HG02970 (cell line): ENCODE measurements around the gene YTHDF1.

ENCODE experiments used
- ATAC-seq: cut with Tn5 transposase; IDR thresholded peaks from one replicate; pipeline ENCODE4 v1.9.1; 2021; ENCODE audit warnings: mild to moderate bottlenecking, moderate library complexity, moderate number of reproducible peaks; ENCODE audit not compliant: unreplicated experiment, low FRiP score

YTHDF1 gene

GRCh38 chr20:63214514-63214913, 1.4 kb downstream of the YTHDF1 start:
- no peak for ATAC-seq

DNA sequence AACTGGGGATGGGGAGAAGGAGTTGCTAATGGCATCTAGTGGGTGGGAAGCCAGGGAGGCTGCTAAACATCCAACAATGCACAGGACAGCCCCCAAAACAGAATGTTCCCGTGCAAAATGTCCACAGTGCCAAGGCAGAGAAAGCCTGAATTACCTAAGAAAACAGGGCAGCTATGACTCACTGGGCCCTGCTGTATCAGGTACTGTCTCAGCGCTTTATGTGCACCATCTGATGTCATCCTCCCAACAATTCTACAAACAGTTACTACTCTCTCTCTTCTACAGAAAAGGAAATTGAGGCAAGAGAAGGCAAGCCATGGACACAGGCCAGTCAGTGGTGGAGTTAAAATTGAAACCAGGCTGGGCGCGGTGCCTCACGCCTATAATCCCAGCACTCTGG, 3.1 kb downstream of the YTHDF1 start:
- ATAC-seq: no peak

GRCh38 chr20:63212393-63212730, 3.6 kb downstream of the YTHDF1 start:
- no peak for ATAC-seq

- ATAC-seq: no peak
These were observed 5.8 kb downstream of the YTHDF1 start for GRCh38 chr20:63210011-63210605.

DNA sequence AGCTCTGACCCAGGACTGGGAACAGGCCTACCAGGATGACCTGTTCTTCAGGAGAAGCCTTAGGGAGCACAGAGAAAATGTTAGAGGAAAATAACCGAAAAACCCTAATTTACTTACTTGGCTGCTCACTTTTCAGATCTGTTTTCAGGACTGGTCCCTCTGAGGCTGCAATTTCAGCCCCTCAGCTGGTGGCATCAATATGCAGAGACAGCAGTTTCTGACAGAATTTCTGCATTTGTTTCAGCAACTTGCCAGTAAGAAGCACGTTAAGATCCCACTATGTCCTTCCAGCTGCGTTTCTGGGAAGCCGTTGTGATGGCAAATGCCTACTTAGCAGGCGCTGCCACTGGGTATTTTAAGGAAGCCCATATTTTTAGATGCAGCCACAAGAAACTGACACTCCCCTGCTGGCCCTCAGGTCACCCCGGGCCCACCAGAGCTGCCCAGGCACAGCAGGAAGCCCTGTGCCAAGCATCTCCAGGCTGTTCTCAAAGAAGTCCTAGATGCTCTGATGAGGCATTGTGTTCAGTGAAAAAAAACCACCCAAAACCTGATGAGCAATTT, 7.5 kb downstream of the YTHDF1 start:
- no peak for ATAC-seq

GRCh38 chr20:63206878-63207277, 9.1 kb downstream of the YTHDF1 start:
- ATAC-seq: no peak

DNA sequence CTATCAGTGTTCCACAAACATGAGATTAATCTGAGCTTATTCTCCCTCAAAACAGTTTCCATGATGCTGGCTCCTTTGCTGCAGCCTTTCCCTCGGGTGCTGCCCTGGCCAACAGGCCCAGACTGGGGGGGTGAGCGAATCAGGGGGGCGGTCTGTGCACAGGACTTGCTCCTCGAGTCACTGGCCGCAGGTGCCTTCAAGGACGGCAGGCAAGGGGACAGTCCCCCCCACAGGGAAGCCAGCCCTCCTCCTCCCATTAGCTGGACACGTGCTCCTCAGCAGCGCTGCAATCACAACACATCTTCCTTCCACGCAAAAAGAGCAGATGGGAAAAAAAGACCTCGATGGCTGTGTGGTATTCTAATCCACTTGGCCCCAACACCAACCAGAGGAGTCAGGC, 10.0 kb downstream of the YTHDF1 start:
- ATAC-seq: no peak

DNA sequence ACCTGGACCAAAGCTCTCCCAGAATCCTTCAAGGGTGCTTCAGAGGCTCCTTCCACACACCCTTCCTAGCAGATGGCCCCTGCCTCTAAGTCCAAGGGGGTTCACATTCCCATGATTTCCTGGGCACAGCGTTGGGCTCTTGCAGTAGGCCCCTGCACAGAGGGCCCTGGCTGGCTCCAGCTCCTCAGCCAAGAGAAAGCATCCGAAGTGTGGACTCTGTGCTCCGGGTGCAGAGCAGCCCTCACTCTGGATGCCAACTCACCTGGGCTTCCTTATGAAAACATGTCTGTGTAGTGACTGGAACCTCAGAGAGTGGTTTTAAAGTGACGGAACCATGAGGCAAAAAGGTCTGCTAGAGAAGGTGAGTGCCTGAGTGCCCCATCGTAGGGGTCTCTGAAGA, 11.6 kb downstream of the YTHDF1 start:
- no peak for ATAC-seq

GRCh38 chr20:63202811-63203526, 13.0 kb downstream of the YTHDF1 start:
- no peak for ATAC-seq

- ATAC-seq: no peak
These were observed 13.9 kb downstream of the YTHDF1 start for GRCh38 chr20:63202021-63202420.

DNA sequence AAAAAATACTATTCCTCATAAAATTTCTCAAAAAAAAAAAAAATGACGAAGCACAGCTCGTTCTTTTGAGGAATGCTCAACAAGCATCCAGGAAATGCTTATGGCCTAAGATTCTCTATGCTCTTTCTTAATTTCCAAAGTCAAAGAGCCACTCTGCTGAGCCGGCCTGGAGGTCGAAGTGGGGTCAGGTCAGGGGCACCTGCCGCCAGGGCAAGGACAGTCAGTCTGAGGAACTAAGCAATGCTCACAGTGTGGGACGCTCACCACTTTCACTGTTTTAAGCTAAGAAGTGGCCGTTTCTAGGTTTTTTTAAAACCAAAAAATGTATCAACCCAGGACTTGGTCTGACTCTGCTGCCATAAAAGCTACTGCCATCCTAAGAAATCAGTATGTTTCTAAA, 17.3 kb downstream of the YTHDF1 start:
- ATAC-seq: no peak

GRCh38 chr20:63196768-63197470, 19.0 kb downstream of the YTHDF1 start:
- ATAC-seq: no peak

GRCh38 chr20:63194797-63195173, 21.1 kb downstream of the YTHDF1 start:
- no peak for ATAC-seq

DNA sequence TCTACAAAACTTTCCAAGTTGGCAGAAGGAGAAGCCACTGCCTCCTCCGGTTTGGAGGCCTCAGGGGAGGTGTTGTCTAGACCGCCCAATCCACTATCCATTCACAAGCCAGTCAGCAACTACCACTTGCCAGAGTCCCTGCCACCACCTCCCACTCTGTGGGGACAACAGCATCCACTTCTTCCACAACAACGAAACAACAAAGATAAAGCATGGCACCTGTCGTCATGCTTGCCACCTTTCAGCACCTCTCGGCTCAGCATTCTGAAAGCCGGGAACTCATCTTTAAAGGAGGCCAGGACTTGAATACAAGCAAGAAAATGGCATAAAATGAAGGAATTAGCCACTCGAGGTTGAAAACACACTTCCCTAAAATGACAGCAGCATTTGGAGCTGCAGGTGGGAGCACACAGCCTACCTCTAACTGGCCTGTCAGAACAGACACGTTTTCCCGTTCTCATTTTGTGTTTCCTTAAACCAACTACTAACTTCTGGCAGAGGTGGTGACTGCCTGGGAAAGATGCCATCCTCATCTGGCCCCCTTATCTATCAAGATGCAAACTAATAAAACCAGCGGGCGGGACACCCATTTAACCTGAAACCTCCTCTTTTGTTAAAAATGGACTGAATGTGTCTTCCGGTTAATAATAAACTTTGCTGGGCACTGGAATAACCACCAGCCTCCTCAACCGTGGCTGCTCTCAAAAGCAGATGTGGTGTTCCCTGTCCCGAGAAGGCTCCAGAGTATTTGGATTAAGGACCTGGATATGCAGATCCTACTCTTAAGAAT, 21.7 kb downstream of the YTHDF1 start:
- no peak for ATAC-seq

DNA sequence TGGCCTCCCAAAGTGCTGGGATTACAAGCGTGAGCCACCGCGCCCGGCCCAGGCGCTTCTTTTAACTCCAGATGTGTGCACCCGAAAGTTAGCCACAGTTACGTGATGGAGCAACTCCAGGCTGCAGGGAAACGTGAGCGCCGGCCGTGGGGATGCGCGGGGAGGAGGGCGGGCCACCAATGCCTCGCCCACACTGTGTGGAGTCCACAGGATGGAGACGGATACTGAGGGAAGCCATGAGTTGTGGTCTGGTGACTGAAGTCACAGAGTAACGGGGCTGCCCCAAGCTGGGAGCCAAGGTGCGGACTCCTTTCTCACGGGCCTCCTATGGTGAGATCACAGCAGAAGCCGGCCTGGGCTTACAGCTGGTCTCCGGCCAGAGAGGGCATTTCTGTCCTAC, 23.2 kb downstream of the YTHDF1 start:
- no peak for ATAC-seq

- ATAC-seq: no peak
These were observed 24.5 kb downstream of the YTHDF1 start for GRCh38 chr20:63191400-63191799.

GRCh38 chr20:63190828-63191227, 25.1 kb downstream of the YTHDF1 start:
- no peak for ATAC-seq

DNA sequence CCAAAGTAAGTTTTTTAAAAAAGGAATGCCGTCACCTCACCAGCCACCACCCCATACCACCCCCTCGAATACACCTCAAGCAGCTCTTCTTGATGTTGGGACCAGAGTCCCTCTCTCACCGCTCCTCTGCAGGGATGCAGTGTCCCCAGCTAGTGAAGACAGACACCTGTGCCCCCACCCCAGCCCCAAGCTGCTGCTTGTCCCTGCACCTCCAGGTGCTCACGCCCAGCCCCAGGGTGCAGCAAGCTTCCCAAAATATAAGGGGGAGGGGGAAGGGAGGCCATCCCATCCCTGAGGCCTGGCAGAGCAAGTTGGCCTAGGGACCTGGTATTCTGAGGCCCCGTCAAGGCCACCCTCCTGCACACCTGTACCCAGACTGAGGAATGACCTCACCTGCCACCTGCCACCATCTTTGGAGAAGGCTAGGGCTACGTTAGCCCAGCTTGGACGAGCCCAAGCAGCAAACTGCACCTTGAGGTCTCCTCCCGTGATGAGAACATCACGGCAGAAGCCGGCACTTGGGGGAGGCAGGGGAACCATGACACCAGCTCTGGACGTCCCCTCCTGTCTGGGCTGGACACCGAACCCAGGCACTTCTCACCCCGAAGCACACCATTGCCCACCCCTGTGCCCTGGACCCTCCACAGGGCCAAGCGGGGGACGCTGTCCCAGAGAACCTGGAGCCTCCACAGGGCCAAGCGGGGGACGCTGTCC, 25.9 kb downstream of the YTHDF1 start:
- no peak for ATAC-seq

DNA sequence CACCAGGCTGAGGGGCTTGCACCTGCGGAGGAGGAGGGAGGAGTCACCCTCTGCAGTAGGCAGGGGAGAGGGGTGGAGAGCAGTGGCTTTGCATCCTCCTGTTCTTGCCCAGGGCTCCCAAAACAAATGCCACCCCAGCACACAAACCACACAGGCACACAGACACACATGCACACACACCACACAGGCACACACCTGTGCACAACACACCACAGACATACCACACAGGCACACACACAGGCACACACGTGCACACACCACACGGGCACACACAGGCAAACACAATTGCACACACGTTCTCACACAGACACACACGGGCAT, 26.6 kb downstream of the YTHDF1 start:
- no peak for ATAC-seq

DNA sequence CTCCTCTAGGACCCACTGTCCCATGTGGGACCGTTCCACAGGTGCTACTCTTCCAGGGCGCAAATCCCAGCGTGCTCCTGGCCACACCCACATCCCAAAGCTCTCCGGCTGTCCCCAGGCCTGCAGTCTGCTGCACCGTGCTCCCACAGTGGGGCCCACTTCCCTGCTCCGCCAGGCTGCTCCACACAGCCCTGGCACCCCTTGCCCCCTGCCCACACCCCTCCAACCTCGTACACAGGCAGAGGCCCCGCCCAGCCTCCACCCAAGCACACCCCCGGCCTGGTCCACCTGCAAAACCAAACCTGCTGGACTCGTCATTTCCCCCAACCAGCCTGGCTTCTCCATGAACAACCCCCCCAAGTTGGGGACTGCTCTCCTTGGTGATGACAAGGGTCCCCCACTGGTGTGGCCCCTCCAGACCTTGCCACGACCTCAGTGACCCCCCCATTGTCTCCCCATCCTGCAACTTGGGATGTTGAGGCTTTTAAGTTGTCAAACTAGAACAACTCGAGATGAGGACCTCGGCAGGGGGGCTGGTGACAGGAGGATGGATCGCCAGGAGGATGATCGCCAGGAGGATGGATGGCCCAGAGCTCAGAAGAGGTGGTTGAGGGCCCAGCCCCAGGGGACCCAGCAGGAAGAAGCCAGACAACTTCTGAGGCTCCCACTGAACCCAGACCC, 27.1 kb downstream of the YTHDF1 start:
- no peak for ATAC-seq
